ENCODE results near the gene CYP2S1.
"Not testable (repeated sequence)": the region's sequence is repeated elsewhere in the genome, so short reads cannot be mapped to it uniquely, and the experiment has no call there.

The CYP2S1 gene, protein sequence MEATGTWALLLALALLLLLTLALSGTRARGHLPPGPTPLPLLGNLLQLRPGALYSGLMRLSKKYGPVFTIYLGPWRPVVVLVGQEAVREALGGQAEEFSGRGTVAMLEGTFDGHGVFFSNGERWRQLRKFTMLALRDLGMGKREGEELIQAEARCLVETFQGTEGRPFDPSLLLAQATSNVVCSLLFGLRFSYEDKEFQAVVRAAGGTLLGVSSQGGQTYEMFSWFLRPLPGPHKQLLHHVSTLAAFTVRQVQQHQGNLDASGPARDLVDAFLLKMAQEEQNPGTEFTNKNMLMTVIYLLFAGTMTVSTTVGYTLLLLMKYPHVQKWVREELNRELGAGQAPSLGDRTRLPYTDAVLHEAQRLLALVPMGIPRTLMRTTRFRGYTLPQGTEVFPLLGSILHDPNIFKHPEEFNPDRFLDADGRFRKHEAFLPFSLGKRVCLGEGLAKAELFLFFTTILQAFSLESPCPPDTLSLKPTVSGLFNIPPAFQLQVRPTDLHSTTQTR

DNA sequence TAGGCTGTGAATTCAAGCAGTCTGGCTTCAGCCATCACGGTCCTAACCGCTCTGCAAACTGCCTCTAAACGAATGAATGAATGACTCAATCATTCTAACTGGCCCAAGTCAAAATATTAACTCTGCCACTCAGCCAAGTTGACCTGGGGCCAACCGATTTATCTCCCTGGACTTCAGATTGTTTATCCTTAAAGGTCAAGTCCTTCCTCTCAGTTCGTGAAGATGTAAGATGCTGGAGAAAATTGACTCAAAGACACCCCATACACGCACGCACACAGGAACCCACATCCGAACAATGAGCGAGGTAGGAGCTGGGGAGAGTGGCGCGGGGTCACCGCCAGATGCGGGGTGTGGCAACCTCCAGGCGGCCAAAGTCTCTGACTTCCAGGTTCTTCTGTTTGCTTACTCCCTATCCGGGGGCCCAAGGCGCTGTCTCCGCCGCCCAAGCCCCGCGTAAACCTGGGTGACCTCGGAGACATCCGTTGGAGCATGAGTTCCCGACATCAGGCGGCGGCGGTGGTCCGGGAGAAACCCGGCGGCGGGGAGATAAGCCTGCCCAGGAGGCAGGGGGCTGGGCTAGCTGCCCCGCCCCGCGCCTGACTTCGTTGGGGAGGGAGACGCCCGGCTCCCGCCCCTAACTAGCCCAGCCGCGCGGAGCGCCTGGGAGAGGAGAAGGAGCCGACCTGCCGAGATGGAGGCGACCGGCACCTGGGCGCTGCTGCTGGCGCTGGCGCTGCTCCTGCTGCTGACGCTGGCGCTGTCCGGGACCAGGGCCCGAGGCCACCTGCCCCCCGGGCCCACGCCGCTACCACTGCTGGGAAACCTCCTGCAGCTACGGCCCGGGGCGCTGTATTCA is at the start of gene CYP2S1:
CYP2S1 (plus strand) TSS at position 646 of the 856 bp plus-strand sequence; CDS start at position 692, 46 bp downstream.
- peak within 1 kb of the TSS; percentile 32; the same call in 1 of the 2 replicates for H3K27ac ChIP-seq (ENCODE audit: low read depth, low read length)
- H3K4me1 ChIP-seq (ENCODE audit: control insufficient read depth, insufficient read depth, low read length) = peaks cover 48% of the 10 kb centered on the region
- peaks cover 32% of the 10 kb centered on the region for H3K36me3 ChIP-seq (ENCODE audit: control insufficient read depth, insufficient read depth, low read length)
- peak within 1 kb of the TSS; percentile 77 for H3K9ac ChIP-seq (ENCODE audit: low read length)
- H3K9me3 ChIP-seq (ENCODE audit: control insufficient read depth, insufficient read depth, low read depth, low read length) = no peaks in the 10 kb centered on the region
- H3K4me3 ChIP-seq (ENCODE audit: low read depth, low read length) = peak within 1 kb of the TSS; percentile 82
- no peaks in the 10 kb centered on the region; the same call in 1 of the 2 replicates for H3K27me3 ChIP-seq (ENCODE audit: control insufficient read depth, insufficient read depth, low read length)

DNA sequence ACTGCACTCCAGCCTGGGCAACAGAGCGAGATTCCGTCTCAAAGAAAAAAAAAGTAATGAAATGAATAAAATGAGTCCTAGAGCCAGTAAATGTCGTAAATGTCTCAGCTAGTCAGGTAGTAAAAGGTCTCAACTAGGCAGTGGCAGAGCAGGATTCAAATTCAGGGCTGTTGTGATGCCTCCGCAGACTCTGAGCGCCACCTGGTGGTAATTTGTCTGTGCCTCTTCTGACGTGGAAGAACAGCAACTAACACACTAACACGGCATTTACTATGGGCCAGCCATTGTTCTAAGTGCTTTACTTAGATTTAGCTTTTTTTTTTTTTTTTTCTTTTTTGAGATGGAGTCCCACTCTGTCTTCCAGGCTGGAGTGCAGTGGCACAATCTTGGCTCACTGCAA is 48.6 kb upstream of the CYP2S1 start:
- no peaks in the 10 kb centered on the region for H3K27me3 ChIP-seq (ENCODE audit: control insufficient read depth, insufficient read depth, low read length)
- H3K27ac ChIP-seq (ENCODE audit: low read depth, low read length) = no peak overlapping the region
- H3K9ac ChIP-seq (ENCODE audit: low read length) = no peak overlapping the region
- 0 out of 2 replicates have a peak, but pooled peaks cover 2% of the 10 kb centered on the region for H3K9me3 ChIP-seq (ENCODE audit: control insufficient read depth, insufficient read depth, low read depth, low read length)
- H3K4me3 ChIP-seq (ENCODE audit: low read depth, low read length) = no peak overlapping the region
- H3K4me1 ChIP-seq (ENCODE audit: control insufficient read depth, insufficient read depth, low read length) = no peaks in the 10 kb centered on the region
- H3K36me3 ChIP-seq (ENCODE audit: control insufficient read depth, insufficient read depth, low read length) = no peaks in the 10 kb centered on the region

DNA sequence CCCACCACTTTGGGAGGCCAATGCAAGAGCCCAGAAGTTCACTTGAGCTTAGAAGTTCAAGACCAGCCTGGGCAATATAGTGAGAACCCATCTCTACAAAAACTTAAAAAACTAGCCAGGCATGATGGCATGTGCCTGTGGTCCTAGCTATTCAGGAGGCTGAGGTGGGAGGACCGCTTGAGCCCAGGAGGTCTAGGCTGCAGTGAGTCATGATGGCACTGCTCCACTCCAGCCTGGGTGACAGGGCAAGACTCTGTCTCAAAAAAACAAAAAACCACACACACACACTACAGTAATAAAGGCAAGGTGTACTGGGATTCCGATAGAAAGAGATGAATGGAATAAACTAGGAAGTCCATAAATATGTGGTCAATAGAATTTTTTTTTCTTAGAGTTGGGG is 43.2 kb upstream of the CYP2S1 start:
- Histone ChIP-seq H3K4me1 (ENCODE audit: control insufficient read depth, insufficient read depth, low read length) (no peaks in the 10 kb centered on the region), H3K27me3 (ENCODE audit: control insufficient read depth, insufficient read depth, low read length) (no peaks in the 10 kb centered on the region), H3K27ac (ENCODE audit: low read depth, low read length) (no peak overlapping the region)

DNA sequence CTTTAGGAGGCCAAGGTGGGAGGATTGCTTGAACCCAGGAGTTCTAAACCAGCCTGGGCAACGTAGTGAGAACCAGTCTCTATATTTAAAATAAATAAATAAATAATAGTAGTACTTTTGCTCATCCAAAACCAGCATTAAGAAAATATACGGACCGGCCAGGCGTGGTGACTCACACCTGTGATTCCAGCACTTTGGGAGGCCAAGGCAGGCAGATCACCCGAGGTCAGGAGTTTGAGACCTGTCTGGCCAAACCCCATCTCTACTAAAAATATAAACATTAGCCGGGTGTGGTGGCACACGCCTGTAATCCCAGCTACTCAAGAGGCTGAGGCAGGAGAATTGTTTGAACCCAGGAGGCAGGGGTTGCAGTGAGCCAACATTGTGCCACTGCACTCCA is 42.0 kb upstream of the CYP2S1 start:
- H3K27me3 ChIP-seq (ENCODE audit: control insufficient read depth, insufficient read depth, low read length); H3K4me3 ChIP-seq (ENCODE audit: low read depth, low read length); H3K27ac ChIP-seq (ENCODE audit: low read depth, low read length); H3K9ac ChIP-seq (ENCODE audit: low read length); H3K9me3 ChIP-seq (ENCODE audit: control insufficient read depth, insufficient read depth, low read depth, low read length); H3K36me3 ChIP-seq (ENCODE audit: control insufficient read depth, insufficient read depth, low read length); H3K4me1 ChIP-seq (ENCODE audit: control insufficient read depth, insufficient read depth, low read length): not testable (repeated sequence)

More for the DNA sequence above, 43.2 kb upstream of the CYP2S1 start:
- H3K9ac ChIP-seq (ENCODE audit: low read length) = no peak overlapping the region
- H3K9me3 ChIP-seq (ENCODE audit: control insufficient read depth, insufficient read depth, low read depth, low read length) = no peaks in the 10 kb centered on the region
- H3K4me3 ChIP-seq (ENCODE audit: low read depth, low read length) = no peak overlapping the region
- H3K36me3 ChIP-seq (ENCODE audit: control insufficient read depth, insufficient read depth, low read length) = no peaks in the 10 kb centered on the region

DNA sequence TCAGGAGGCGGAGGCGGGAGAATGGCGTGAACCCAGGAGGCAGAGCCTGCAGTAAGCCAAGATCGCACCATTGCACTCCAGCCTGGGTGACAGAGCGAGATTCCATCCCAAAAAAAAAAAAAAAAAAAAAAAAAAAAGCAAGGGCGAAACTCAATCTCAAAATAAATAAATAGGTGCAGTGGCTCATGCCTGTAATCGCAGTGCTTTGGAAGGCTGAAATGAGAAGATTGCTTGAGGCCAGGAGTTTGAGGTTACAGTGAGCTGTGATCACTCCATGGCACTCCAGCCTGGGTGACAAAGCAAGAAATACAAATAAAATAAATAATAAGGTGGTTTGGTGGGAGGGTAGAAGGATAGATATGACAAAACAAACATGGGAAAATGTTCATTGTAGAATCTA is 39.0 kb upstream of the CYP2S1 start:
- Histone ChIP-seq H3K9ac (ENCODE audit: low read length) (no peak overlapping the region), H3K27ac (ENCODE audit: low read depth, low read length) (no peak overlapping the region), H3K4me1 (ENCODE audit: control insufficient read depth, insufficient read depth, low read length) (peaks cover 2% of the 10 kb centered on the region; the same call in 1 of the 2 replicates), H3K4me3 (ENCODE audit: low read depth, low read length) (no peak overlapping the region), H3K36me3 (ENCODE audit: control insufficient read depth, insufficient read depth, low read length) (peaks cover 3% of the 10 kb centered on the region; the same call in 1 of the 2 replicates), H3K9me3 (ENCODE audit: control insufficient read depth, insufficient read depth, low read depth, low read length) (peaks cover 11% of the 10 kb centered on the region), H3K27me3 (ENCODE audit: control insufficient read depth, insufficient read depth, low read length) (no peaks in the 10 kb centered on the region)

DNA sequence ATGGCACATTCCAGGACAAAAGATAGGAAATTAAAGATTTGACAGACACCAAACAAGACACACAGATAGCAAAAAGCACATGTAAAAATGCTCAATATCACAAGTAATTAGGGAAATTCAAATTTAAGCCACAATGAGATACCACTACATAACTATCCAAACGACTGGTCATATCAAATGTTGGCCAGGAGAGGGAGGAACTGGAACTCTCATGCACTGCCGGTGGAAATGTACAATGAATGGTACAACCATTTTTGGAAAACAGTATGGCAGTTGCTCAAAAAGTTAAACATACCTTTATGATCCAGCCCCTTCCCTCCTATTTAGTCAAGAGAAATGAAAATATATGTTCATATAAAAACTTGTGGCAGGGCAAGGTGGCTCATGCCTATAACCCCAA is 36.8 kb upstream of the CYP2S1 start:
- H3K4me3 ChIP-seq (ENCODE audit: low read depth, low read length) = no peak overlapping the region
- no peaks in the 10 kb centered on the region for H3K27me3 ChIP-seq (ENCODE audit: control insufficient read depth, insufficient read depth, low read length)
- H3K36me3 ChIP-seq (ENCODE audit: control insufficient read depth, insufficient read depth, low read length) = peaks cover 5% of the 10 kb centered on the region; the same call in 1 of the 2 replicates
- H3K9me3 ChIP-seq (ENCODE audit: control insufficient read depth, insufficient read depth, low read depth, low read length) = peaks cover 11% of the 10 kb centered on the region
- no peak overlapping the region for H3K9ac ChIP-seq (ENCODE audit: low read length)
- H3K4me1 ChIP-seq (ENCODE audit: control insufficient read depth, insufficient read depth, low read length) = peaks cover 4% of the 10 kb centered on the region; the same call in 1 of the 2 replicates
- no peak overlapping the region for H3K27ac ChIP-seq (ENCODE audit: low read depth, low read length)

DNA sequence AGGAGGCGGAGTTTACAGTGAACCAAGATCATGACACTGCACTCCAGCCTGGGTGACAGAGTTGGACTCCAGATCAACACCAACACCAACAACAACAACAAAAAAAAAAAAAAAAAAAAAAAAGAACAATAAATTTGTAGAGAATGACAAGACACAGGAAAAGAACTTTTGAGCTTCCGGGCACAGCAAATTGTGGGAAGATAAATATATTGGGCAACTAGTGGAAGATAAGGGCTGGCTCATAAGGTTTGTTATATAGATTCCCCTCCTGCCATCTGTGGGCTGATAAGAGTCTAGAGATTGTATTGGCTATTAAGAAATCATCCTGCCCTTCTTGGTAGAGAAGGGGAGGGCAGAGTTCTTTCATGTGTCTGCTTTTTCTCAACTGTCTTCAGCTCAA is 33.1 kb upstream of the CYP2S1 start:
- no peak overlapping the region for H3K4me3 ChIP-seq (ENCODE audit: low read depth, low read length)
- peaks cover 5% of the 10 kb centered on the region; the same call in 1 of the 2 replicates for H3K36me3 ChIP-seq (ENCODE audit: control insufficient read depth, insufficient read depth, low read length)
- H3K27ac ChIP-seq (ENCODE audit: low read depth, low read length) = no peak overlapping the region
- peaks cover 4% of the 10 kb centered on the region; the same call in 1 of the 2 replicates for H3K4me1 ChIP-seq (ENCODE audit: control insufficient read depth, insufficient read depth, low read length)
- no peak overlapping the region for H3K9ac ChIP-seq (ENCODE audit: low read length)
- peaks cover 11% of the 10 kb centered on the region for H3K9me3 ChIP-seq (ENCODE audit: control insufficient read depth, insufficient read depth, low read depth, low read length)
- H3K27me3 ChIP-seq (ENCODE audit: control insufficient read depth, insufficient read depth, low read length) = no peaks in the 10 kb centered on the region

DNA sequence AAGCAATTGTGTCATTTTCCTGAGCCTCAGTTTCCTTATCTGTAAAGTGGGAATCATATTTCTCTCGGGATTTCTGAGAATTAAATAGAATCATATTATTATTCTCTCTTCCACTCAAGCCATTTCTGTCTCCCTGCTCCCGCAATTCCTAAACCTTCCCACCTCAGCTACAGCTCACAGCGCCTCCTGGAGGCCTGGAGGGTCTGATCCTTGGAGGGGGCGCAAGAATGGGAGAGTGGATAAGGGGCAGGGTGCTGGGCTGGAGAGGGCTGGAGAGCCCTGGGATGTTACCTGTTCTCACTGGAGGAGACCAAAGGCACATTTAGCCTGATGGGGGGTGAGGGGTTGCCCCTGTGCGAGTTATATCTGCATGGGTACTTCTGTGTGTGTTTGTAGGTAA is 31.1 kb upstream of the CYP2S1 start:
- Histone ChIP-seq H3K4me3 (ENCODE audit: low read depth, low read length) (no peak overlapping the region), H3K9ac (ENCODE audit: low read length) (no peak overlapping the region), H3K36me3 (ENCODE audit: control insufficient read depth, insufficient read depth, low read length) (peaks cover 10% of the 10 kb centered on the region), H3K9me3 (ENCODE audit: control insufficient read depth, insufficient read depth, low read depth, low read length) (peaks cover 4% of the 10 kb centered on the region; the same call in 1 of the 2 replicates), H3K27me3 (ENCODE audit: control insufficient read depth, insufficient read depth, low read length) (no peaks in the 10 kb centered on the region), H3K27ac (ENCODE audit: low read depth, low read length) (no peak overlapping the region), H3K4me1 (ENCODE audit: control insufficient read depth, insufficient read depth, low read length) (peaks cover 7% of the 10 kb centered on the region; the same call in 1 of the 2 replicates)

DNA sequence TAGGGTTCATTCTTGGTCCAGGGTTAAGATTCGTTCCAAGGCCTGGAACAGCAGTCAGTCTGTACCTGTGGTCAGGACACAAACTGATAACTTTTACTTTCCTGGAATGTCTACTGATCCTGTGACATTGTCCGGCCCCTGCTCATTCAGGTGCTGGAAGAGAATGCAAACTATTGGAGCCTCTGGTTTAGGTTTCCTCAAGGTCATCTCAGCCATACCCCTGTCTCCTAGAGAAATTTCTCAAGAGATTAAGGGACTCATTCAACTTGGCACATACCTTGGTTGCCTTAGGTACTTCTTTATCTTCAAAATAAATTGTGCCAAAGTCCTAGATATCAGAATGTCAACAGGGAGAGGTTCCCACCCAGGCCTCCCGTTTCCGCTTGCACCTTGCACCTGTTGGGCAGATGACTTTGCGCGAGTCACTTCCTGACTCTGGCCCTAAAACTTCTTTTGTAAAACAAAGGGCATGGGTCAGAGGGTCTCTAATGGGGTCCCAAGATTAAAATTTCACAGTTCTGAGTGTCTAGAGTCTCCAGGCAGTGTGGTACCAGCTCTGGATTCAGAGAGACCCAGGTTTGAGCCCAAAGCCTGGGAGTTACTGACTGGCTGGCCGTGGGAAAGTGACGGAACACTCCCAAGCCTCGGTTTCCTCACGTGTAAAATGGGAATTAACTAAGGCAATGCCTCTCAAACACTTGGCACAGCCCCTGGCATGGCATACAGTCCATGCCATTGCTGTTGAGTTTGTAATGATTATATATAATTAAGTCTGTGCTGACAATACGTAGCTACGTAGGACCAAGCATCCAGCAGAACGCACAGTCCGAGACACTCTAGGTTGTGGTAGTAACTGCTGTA is 25.8 kb upstream of the CYP2S1 start:
- Histone ChIP-seq H3K4me1 (ENCODE audit: control insufficient read depth, insufficient read depth, low read length) (0 out of 2 replicates have a peak, but pooled peaks cover 9% of the 10 kb centered on the region), H3K27ac (ENCODE audit: low read depth, low read length) (no peak overlapping the region), H3K27me3 (ENCODE audit: control insufficient read depth, insufficient read depth, low read length) (no peaks in the 10 kb centered on the region), H3K9me3 (ENCODE audit: control insufficient read depth, insufficient read depth, low read depth, low read length) (no peaks in the 10 kb centered on the region), H3K36me3 (ENCODE audit: control insufficient read depth, insufficient read depth, low read length) (peaks cover 24% of the 10 kb centered on the region), H3K9ac (ENCODE audit: low read length) (no peak overlapping the region), H3K4me3 (ENCODE audit: low read depth, low read length) (no peak overlapping the region)
